Naive B cell (primary cell): ENCODE results near the gene BMP7. TPM values are rescaled to one million over a fixed set of nuclear protein-coding genes. Genes with fewer than 3 reads are reported as not detected.

Experiments
- ATAC-seq, 2 donors: fragments of 150-1000 bp; cut with Tn5 transposase; 2 replicates each; pipeline ENCODE4 v1.10.0; 2021; ENCODE audit warnings: low read depth in 2 of 2, mild to moderate bottlenecking in 2 of 2, moderate library complexity in 2 of 2
- DNase-seq: peaks from one replicate; pipeline ENCODE4 v3.0.0; 2022
- H3K27ac Mint-ChIP-seq, 6 donors: one replicate each; pipeline ENCODE4 v1.8.0; 2020 to 2022; ENCODE audit warnings: mild to moderate bottlenecking in 6 of 6, mixed read lengths in 6 of 6, moderate library complexity in 5 of 6, inconsistent platforms in 2 of 6
- H3K27me3 Mint-ChIP-seq, 3 donors: one replicate each; pipeline ENCODE4 v1.8.0; 2021 to 2022; ENCODE audit warnings: mixed read lengths in 3 of 3, mild to moderate bottlenecking in 1 of 3
- H3K36me3 Mint-ChIP-seq, 2 donors: one replicate each; pipeline ENCODE4 v1.8.0; 2020 to 2022; ENCODE audit warnings: mixed read lengths in 2 of 2, inconsistent platforms in 1 of 2, mild to moderate bottlenecking in 1 of 2
- H3K4me1 Mint-ChIP-seq, 3 donors: one replicate each; pipeline ENCODE4 v1.8.0; 2020 to 2022; ENCODE audit warnings: mixed read lengths in 3 of 3, inconsistent platforms in 1 of 3, mild to moderate bottlenecking in 1 of 3, moderate library complexity in 1 of 3
- H3K4me3 Mint-ChIP-seq, 8 donors: one replicate each; pipeline ENCODE4 v1.8.0; 2020 to 2022; ENCODE audit warnings: mild to moderate bottlenecking in 8 of 8, mixed read lengths in 8 of 8, moderate library complexity in 8 of 8, inconsistent platforms in 2 of 8
- H3K9me3 Mint-ChIP-seq, 7 donors: one replicate each; pipeline ENCODE4 v1.8.0; 2020 to 2022; ENCODE audit warnings: mixed read lengths in 7 of 7, mild to moderate bottlenecking in 5 of 7, inconsistent platforms in 2 of 7, moderate library complexity in 1 of 7
- polyA plus RNA-seq, 6 donors: library from polyadenylated mRNA; unstranded; fragments of 300-500 nt; fragmentation: Illumina TruSeq; gene quantifications; one replicate each; pipeline ENCODE4 v1.2.3, GENCODE V29; 2021; ENCODE audit warnings: low read depth in 6 of 6

The BMP7 gene
- polyA plus RNA-seq, 6 donors from 2014 or later = not detected

DNA sequence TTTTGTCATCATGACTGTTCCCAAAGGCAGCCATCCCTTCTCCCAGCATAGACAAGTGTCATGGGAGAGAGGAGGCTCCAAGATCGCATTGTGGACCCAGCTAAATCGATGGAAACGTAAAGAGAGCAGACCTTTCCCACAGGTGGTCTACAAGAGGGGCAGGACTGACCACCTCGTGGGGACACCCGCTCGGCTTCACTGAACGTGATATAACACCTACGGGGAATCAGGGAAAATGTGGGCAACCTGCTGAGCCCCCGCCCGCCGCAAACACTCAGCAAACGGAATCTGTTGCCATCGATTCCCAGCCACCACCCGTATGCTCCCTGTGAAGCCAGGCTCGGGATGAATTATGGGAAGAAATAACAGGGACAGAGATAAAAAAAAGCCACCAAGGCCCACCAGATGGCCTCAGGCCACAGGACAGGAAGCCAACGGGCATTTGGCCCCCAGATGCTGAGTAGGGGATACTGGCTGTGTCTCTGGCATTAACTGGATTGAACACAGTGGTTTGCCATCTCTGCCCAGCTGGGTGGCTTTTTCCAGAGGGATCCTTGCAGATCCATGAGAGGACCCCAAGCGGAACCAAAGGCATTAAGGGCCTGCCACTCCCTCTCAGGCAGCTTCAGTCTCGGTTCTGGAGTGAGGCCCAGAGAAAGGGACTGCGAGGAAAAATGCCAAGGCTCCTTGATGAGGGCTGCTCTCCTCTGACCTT lies 44.4 kb downstream of the BMP7 start:
- no peak overlapping the region for H3K4me3 Mint-ChIP-seq
- no peaks in the 10 kb centered on the region for H3K36me3 Mint-ChIP-seq
- H3K9me3 Mint-ChIP-seq = no peaks in the 10 kb centered on the region
- DNase-seq (no peak), ATAC-seq (no peak)
- H3K27ac Mint-ChIP-seq = no peak overlapping the region
- H3K4me1 Mint-ChIP-seq = no peaks in the 10 kb centered on the region
- peaks cover 4 to 20% (median 5%) of the 10 kb centered on the region in 3 donors for H3K27me3 Mint-ChIP-seq

DNA sequence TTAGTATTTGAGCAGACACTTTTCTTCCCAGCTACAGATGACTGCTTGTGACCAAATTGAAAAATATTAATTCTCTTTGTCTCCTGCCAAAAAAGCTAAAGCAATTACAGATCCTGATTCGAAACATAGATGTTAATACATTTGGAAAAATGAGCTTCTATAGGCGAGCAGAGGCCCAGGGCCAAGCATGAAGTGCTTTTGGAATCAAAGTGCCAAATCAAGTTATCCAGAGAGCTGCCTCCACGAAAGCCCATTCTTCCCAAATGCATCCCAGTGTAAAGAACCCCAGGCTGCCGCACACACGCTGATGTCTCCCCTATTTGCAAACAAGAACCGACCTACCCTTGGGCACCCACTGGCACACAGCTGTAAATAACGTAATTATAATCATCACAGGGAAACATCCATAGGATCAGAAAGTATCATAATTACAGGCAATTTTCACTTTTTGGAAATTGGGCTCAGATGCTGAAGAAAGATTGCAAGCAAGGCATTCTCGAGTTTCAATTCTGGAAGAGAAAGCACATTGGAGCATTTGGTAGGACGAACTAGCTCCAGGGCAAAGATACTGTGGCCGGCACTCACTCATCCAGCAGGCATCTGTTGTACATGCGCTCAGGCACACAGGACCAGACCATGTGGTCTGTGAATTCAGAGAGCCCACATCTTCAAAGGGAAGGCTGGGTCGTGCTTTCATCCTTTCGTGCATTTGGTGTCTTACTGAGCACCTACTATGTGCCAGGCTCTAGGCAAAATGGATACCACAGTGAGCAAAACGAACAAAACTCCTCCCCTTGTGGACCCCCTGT lies 45.9 kb downstream of the BMP7 start:
- peaks cover 4 to 20% (median 11%) of the 10 kb centered on the region in 3 donors for H3K27me3 Mint-ChIP-seq
- no peaks in the 10 kb centered on the region for H3K36me3 Mint-ChIP-seq
- ATAC-seq = no peak
- no peak overlapping the region for H3K4me3 Mint-ChIP-seq
- no peak overlapping the region for H3K27ac Mint-ChIP-seq
- no peaks in the 10 kb centered on the region for H3K9me3 Mint-ChIP-seq
- DNase-seq = no peak
- H3K4me1 Mint-ChIP-seq = no peaks in the 10 kb centered on the region

DNA sequence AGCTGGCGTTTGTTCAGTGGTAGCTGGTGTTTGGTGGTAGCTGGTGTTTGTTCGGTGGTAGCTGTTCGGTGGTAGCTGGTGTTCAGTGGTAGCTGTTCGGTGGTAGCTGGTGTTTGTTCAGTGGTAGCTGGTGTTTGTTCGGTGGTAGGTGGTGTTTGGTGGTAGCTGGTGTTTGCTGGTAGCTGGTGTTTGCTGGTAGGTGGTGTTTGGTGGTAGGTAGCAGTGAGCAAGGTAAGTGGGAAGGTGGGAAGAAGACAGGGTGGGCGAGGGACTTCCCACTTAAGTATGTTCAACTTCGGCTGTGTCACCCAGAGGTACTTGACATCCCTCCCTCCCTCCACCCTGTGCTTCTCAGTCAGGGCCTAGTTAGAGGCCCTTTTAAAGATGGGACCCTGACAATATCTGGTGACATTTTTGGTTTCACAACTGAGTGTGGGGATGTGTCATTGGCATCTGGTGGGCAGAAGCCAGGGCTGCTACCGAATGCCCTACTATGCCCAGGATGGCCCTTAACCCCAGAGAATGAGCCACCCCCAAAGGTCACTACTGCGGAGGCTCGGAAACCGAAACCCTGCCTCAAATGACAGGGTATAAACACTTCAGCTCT lies 47.3 kb downstream of the BMP7 start:
- no peak for DNase-seq
- H3K9me3 Mint-ChIP-seq = no peaks in the 10 kb centered on the region
- no peaks in the 10 kb centered on the region for H3K4me1 Mint-ChIP-seq
- H3K27me3 Mint-ChIP-seq = peaks cover 8 to 23% (median 17%) of the 10 kb centered on the region in 3 donors
- ATAC-seq = no peak
- no peaks in the 10 kb centered on the region for H3K36me3 Mint-ChIP-seq
- H3K4me3 Mint-ChIP-seq = no peak overlapping the region
- no peak overlapping the region for H3K27ac Mint-ChIP-seq

DNA sequence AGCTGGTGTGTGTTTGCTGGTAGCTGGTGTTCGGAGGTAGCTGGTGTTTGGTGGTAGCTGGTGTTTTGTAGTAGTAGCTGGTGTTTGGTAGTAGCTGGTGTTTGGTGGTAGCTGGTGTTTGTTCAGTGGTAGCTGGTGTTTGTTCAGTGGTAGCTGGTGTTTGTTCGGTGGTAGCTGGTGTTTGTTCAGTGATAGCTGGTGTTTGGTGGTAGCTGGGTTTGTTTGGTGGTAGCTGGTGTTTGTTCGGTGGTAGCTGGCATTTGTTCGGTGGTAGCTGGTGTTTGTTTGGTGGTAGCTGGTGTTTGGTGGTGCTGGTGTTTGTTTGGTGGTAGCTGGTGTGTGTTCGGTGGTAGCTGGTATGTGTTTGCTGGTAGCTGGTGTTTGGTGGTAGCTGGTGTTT lies 48.0 kb downstream of the BMP7 start:
- no peak for DNase-seq

DNA sequence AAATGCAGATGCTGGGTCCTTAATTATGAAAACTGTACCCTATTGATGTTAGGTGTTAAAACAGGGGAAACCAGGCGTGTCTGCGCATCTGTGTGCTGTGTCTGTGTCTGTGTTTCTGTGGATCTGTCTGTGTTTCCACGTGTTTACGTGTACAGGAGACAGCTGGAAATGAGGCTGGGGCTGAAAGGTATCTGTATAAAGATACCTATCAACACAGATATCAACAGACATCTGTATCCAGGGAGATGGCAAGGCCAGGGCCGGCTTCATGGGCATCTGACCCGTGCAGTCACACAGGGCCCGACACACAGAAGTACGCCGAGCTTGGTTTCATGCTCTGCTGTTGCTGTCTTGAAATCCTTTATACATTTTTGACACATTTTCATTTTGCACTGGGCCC lies 48.6 kb downstream of the BMP7 start:
- H3K27ac Mint-ChIP-seq = no peak overlapping the region
- DNase-seq (no peak), ATAC-seq (no peak)
- H3K4me3 Mint-ChIP-seq = no peak overlapping the region
- H3K27me3 Mint-ChIP-seq = peaks cover 4 to 30% (median 21%) of the 10 kb centered on the region in 3 donors
- no peaks in the 10 kb centered on the region for H3K4me1 Mint-ChIP-seq
- no peaks in the 10 kb centered on the region for H3K9me3 Mint-ChIP-seq
- no peaks in the 10 kb centered on the region for H3K36me3 Mint-ChIP-seq

More for the DNA sequence above, 48.0 kb downstream of the BMP7 start:
- Mint-ChIP-seq H3K4me3 (no peak overlapping the region), H3K27ac (no peak overlapping the region), H3K27me3 (peaks cover 8 to 26% (median 17%) of the 10 kb centered on the region in 3 donors), H3K4me1 (no peaks in the 10 kb centered on the region), H3K9me3 (no peaks in the 10 kb centered on the region), H3K36me3 (no peaks in the 10 kb centered on the region)
- ATAC-seq = no peak

DNA sequence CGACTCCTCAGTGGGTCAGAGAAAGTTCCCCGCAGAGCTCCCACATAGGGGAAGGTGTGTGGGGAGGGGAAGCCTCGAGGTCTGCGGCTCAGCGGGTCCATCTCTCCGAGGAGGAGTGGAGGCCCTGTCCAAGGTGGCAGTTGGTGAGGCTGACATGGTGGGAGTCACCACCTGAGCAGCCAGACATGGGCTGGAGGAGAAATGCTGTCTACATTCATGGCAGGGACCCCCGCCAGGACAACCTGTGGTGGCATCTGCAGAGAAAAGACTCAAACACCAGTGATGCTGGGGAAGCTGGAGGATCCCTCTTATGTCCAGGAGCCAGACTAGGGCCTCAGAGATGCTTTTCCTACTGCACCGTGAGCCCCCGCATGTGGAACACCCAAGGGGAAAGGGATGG lies 49.8 kb downstream of the BMP7 start:
- Mint-ChIP-seq H3K9me3 (no peaks in the 10 kb centered on the region), H3K4me3 (no peak overlapping the region), H3K27me3 (peaks cover 9 to 33% (median 26%) of the 10 kb centered on the region in 3 donors), H3K36me3 (no peaks in the 10 kb centered on the region), H3K4me1 (no peaks in the 10 kb centered on the region), H3K27ac (no peak overlapping the region)
- ATAC-seq = no peak
- DNase-seq = no peak

DNA sequence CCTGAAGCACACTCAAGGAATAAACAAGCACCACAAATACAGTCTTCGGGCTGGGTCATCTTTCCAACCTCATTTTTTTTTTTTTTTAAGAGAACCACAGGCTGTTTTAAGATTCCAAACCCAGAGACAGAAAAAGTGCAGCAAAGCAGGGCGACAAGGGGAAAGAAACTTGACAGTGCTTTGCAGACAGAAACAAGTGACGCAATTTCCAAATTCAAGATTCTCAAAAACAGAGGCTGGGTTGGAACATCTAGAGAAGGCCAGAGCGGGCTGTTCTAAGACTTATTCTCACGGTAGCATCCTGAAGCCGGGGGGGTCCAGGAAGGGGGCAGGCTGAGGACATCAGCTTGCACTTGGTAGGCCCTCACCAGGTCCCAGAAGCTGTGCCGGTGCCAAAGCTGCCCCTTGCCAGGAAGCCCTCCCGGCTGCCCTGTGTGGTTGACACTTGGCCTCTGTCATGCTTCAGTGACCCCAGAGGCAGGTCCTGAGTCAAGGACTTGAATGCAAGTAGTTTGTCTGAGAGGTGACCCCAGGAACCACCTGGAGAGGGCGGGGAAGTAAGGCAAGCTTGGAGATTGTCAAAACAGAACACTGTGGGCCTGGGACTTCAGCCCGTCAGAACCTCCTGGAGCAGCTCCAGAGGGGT lies 50.5 kb downstream of the BMP7 start:
- no peaks in the 10 kb centered on the region for H3K36me3 Mint-ChIP-seq
- no peak for DNase-seq
- no peak for ATAC-seq
- peaks cover 9 to 28% (median 26%) of the 10 kb centered on the region in 3 donors for H3K27me3 Mint-ChIP-seq
- no peaks in the 10 kb centered on the region for H3K4me1 Mint-ChIP-seq
- no peaks in the 10 kb centered on the region for H3K9me3 Mint-ChIP-seq
- H3K27ac Mint-ChIP-seq = no peak overlapping the region
- no peak overlapping the region for H3K4me3 Mint-ChIP-seq

DNA sequence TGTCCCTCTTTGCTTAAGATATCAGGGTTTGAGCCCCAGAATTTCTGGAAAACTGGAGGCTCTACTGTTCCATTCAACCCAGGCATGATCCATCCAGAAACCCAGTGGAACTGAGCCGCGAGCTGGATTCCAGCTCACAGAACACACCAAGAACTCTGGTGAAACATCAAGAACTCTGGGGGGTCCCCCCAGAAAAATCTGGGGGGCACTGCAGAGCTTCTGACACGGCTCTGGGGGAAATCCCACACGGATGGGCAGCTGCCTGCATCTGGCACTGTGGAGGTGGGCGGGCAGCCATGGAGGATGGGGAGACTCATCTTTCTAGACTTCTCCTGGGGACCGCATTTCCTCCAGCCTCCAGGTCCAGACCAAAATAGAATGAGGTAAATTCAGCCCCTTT lies 51.0 kb downstream of the BMP7 start:
- no peak overlapping the region for H3K4me3 Mint-ChIP-seq
- H3K4me1 Mint-ChIP-seq = no peaks in the 10 kb centered on the region
- no peak for DNase-seq
- H3K27ac Mint-ChIP-seq = no peak overlapping the region
- no peaks in the 10 kb centered on the region for H3K36me3 Mint-ChIP-seq
- H3K27me3 Mint-ChIP-seq = peaks cover 9 to 29% (median 28%) of the 10 kb centered on the region in 3 donors
- H3K9me3 Mint-ChIP-seq = no peaks in the 10 kb centered on the region
- no peak for ATAC-seq

DNA sequence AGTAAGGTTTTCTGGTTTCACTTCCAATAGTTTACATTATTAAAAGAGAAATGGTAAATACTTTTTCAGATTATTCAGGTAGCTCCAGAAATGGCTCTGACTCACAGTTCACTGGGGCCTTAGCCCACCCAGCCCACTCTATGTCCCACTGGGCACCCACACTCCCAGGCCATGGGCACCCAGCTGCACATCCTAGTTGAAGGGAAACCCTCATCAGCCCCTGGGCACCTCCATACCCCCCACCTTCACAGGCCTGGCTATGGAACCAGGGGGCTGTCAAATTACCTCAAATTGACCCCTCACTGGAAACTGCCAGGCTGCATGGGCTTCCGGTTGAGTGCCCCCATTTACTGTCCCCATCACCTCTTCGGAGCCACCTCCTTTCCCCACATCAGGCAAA lies 51.5 kb downstream of the BMP7 start:
- Mint-ChIP-seq H3K27ac (no peak overlapping the region), H3K4me3 (no peak overlapping the region), H3K36me3 (no peaks in the 10 kb centered on the region), H3K9me3 (no peaks in the 10 kb centered on the region), H3K27me3 (peaks cover 9 to 33% (median 32%) of the 10 kb centered on the region in 3 donors), H3K4me1 (no peaks in the 10 kb centered on the region)
- ATAC-seq (no peak), DNase-seq (no peak)

DNA sequence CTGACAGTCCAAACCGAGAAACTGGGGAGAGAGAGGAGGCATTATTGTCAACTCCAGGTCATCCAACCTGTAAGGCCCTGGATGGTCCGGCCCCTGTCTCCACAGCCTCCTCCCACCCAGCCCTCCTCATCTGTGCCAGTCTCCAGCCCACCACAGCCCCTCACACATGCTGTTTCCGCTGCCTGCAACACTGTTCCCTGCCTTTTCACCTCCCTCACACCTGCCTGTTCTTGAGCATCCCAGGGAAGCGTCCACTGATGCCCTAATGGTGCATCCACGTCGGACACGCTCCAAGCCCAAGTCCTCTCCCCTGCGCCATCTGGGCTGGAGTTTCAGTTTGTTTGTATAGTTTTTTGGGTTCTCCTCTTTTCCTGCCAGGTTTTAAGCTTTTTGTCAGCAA lies 52.0 kb downstream of the BMP7 start:
- H3K4me3 Mint-ChIP-seq = no peak overlapping the region
- H3K4me1 Mint-ChIP-seq = no peaks in the 10 kb centered on the region
- no peaks in the 10 kb centered on the region for H3K36me3 Mint-ChIP-seq
- ATAC-seq = no peak
- no peak for DNase-seq
- no peaks in the 10 kb centered on the region for H3K9me3 Mint-ChIP-seq
- H3K27ac Mint-ChIP-seq = no peak overlapping the region
- H3K27me3 Mint-ChIP-seq = peaks cover 9 to 34% (median 33%) of the 10 kb centered on the region in 3 donors

DNA sequence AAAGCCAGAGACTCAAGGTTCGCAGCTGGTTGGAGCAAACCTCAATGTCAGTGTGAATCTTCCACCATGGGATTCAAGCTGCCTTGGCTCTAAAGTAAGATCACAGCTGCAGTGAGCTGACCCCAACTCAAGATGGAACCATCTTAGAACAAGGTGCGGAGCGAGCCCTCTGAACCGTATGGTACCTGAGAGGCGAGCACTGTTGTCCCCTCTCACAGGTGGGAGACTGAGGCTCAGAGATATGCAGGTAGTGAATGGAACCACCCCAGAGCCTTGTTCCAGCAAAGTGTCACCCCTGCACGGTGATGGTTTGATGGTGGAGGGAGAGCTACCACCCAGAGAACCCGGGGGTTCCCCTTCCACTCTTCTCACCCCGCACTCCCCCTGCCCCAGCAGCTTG lies 52.5 kb downstream of the BMP7 start:
- H3K27me3 Mint-ChIP-seq = peaks cover 9 to 34% (median 33%) of the 10 kb centered on the region in 3 donors
- H3K36me3 Mint-ChIP-seq = no peaks in the 10 kb centered on the region
- no peak overlapping the region for H3K4me3 Mint-ChIP-seq
- no peak for DNase-seq
- no peaks in the 10 kb centered on the region for H3K9me3 Mint-ChIP-seq
- no peak for ATAC-seq
- no peaks in the 10 kb centered on the region for H3K4me1 Mint-ChIP-seq
- no peak overlapping the region for H3K27ac Mint-ChIP-seq

DNA sequence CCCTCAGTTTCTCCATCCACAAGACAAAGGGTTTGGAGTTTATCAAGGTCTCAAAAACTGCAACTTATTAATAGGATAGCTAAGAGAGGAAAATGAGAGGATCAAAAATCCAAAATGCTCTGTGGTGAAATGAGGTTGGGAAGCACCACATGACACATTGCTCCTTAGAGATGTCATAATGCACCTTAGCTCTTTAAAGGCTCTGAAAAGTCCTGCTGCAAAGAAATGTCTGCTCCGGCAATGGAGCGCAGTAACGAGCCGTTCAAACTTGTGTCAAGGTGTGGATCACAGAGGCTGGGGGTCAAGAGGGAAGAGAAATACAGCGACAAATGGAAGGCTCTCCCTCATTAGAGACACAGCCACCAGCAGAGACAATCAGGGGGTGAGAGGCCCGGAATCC lies 53.1 kb downstream of the BMP7 start:
- DNase-seq = no peak
- peaks cover 0 to 3% (median 0%) of the 10 kb centered on the region in 7 donors for H3K9me3 Mint-ChIP-seq
- H3K27ac Mint-ChIP-seq = no peak overlapping the region
- no peak for ATAC-seq
- H3K27me3 Mint-ChIP-seq = peaks cover 13 to 34% (median 33%) of the 10 kb centered on the region in 3 donors
- no peaks in the 10 kb centered on the region for H3K4me1 Mint-ChIP-seq
- H3K36me3 Mint-ChIP-seq = no peaks in the 10 kb centered on the region
- no peak overlapping the region for H3K4me3 Mint-ChIP-seq

DNA sequence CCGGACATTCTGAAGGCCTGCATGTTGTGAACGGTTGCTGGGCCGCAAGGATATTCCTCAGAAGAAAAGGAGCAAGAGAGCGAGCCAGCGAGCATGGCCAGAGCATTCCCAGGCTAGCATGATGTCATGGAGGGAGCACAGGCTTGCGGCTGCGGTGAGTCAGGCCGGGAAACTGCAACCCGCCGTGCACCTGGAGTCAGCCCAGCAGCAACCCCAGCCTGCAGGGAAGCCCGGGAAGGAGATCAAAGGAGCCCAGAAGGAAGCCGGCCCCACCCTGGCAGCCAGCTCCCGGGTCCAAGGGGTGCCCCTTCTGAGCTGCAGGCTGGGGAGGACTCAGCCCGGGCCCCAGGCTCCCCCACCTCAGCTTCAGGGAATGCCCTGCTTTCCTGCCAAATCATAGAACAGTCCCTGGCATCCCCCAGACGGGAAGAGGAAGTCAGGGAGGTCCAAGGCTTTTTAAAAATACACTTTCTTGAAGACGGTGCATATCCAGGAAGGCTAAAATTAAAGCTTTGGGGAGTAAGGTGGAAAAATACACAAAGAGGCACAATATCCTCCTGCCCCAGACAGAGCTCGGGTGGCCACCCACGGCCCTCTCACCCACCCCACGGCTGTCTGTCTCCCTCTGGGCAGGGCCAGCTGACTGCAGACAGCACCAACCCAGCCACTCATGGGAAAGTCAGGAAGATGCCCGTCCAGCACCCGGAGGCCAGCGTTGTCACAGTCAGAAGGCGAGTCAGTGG lies 53.7 kb downstream of the BMP7 start:
- Mint-ChIP-seq H3K27ac (no peak overlapping the region), H3K4me1 (no peaks in the 10 kb centered on the region), H3K9me3 (peaks cover 0 to 6% (median 0%) of the 10 kb centered on the region in 7 donors), H3K36me3 (no peaks in the 10 kb centered on the region), H3K27me3 (peaks cover 15 to 34% (median 33%) of the 10 kb centered on the region in 3 donors), H3K4me3 (no peak overlapping the region)
- ATAC-seq (no peak), DNase-seq (no peak)
